PC-3 (cell line): Measurements from ENCODE around the gene BMPER.

Experiments used
- EZH2 ChIP-seq: fragments of 300-600 bp; sonication (generic); IDR thresholded peaks from one replicate; pipeline ENCODE4 v1.6.1; 2017; ENCODE audit warnings: antibody characterized with exemption, mild to moderate bottlenecking, low read length; ENCODE audit not compliant: unreplicated experiment
- EZH2phosphoT487 ChIP-seq: fragments of 300-600 bp; sonication (generic); IDR thresholded peaks from 2 replicates; pipeline ENCODE4 v1.6.1; 2018; ENCODE audit warnings: mild to moderate bottlenecking, antibody characterized with exemption, low read length, borderline replicate concordance
- TF ChIP-seq, protein P1 (sequence below): fragments of 300-600 bp; sonication (generic); conservative IDR thresholded peaks from 2 replicates; pipeline ENCODE4 v1.5.1; 2017; ENCODE audit warnings: antibody characterized with exemption, low read depth, mild to moderate bottlenecking, low read length

DNA sequence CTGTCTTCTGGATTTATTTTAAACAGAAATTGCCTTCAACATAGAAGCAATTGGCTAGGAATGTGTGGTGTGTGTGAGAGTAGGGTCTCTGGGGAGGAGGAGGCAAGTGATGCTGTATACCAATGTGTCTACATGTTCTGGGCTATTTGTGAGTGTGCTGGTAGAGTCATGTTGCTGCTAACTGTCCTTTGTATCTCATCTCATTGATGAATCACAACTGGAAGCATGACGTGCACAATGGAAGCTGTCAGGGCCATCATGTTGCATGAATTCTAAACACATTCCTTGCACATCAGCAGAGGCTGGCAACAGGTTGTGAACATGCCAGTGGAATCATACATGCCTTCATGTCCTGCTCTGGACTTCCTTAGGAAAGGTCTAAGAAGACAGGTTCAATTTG lies 199.7 kb downstream of the BMPER start:
- TF ChIP-seq, protein P1, sequence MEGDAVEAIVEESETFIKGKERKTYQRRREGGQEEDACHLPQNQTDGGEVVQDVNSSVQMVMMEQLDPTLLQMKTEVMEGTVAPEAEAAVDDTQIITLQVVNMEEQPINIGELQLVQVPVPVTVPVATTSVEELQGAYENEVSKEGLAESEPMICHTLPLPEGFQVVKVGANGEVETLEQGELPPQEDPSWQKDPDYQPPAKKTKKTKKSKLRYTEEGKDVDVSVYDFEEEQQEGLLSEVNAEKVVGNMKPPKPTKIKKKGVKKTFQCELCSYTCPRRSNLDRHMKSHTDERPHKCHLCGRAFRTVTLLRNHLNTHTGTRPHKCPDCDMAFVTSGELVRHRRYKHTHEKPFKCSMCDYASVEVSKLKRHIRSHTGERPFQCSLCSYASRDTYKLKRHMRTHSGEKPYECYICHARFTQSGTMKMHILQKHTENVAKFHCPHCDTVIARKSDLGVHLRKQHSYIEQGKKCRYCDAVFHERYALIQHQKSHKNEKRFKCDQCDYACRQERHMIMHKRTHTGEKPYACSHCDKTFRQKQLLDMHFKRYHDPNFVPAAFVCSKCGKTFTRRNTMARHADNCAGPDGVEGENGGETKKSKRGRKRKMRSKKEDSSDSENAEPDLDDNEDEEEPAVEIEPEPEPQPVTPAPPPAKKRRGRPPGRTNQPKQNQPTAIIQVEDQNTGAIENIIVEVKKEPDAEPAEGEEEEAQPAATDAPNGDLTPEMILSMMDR: no peak
- TF ChIP-seq EZH2: no peak
- no peak for TF ChIP-seq EZH2phosphoT487
